Prostate gland (tissue), 2 donors: Measurements from ENCODE around the gene KMO. TPM values are rescaled to one million over a fixed set of nuclear protein-coding genes. Genes with fewer than 3 reads are reported as not detected.
A peak's percentile ranks its signal among the peaks of the same experiment; 100 is the strongest.

Experiments used
- DNase-seq: peaks from one replicate; pipeline ENCODE4 v3.0.0-alpha.2; 2019; ENCODE audit warnings: low spot score
- H3K27ac ChIP-seq, 2 donors: fragments of 200-600 bp; sonication (generic); 2 replicates each; pipeline ENCODE4 v1.5.1; 2017 to 2019
- H3K27me3 ChIP-seq: fragments of 200-600 bp; sonication (generic); replicated peaks from 2 replicates; pipeline ENCODE4 v1.5.1; 2019; ENCODE audit not compliant: insufficient read depth
- H3K36me3 ChIP-seq, 2 donors: fragments of 200-600 bp; sonication (generic); 1 replicate in 1 of 2; 2 replicates in 1 of 2; pipeline versions ENCODE4 v1.5.1 to v1.8.1; 2017 to 2019
- H3K4me1 ChIP-seq: fragments of 200-600 bp; sonication (generic); replicated peaks from 2 replicates; pipeline ENCODE4 v1.5.1; 2019
- H3K4me3 ChIP-seq, 2 donors: fragments of 200-600 bp; sonication (generic); 2 replicates each; pipeline ENCODE4 v1.5.1; 2017 to 2019
- H3K9me3 ChIP-seq: fragments of 200-600 bp; sonication (generic); 2 replicates; pipeline ENCODE4 v1.5.1; 2017
- CTCF ChIP-seq, 4 experiments: fragments of 200-600 bp in 2 of 4; fragments of 450-650 bp in 2 of 4; sonication (generic) in 2 of 4; IDR thresholded peaks; 1 replicate in 3 of 4; 2 replicates in 1 of 4; pipeline ENCODE4 v1.5.1; 2016 to 2019; ENCODE audit warnings: antibody characterized with exemption in 4 of 4, mild to moderate bottlenecking in 2 of 4, moderate library complexity in 2 of 4
- POLR2A ChIP-seq: fragments of 450-650 bp; IDR thresholded peaks from one replicate; pipeline ENCODE4 v1.6.1; 2016; ENCODE audit warnings: antibody characterized with exemption, mild to moderate bottlenecking
- POLR2AphosphoS5 ChIP-seq: sonication (generic); formaldehyde crosslinking; IDR thresholded peaks from one replicate; pipeline ENCODE4 v1.6.1; 2017; ENCODE audit warnings: antibody characterized with exemption
- WGBS: methylation state at CpG from one replicate; pipeline ENCODE4 v1.1.5; 2018; 5-methylcytosine and 5-hydroxymethylcytosine counted together
- intact Hi-C: fragments of 100-400 bp; cut with DNase I; formaldehyde crosslinking; loops from one replicate; pipeline ENCODE4 v1.14.2; 2022
- total RNA-seq, 2 donors: library from RNA; depleted of rRNA; stranded (reverse); fragments of >200 nt; gene quantifications; one replicate each; pipeline ENCODE4 v1.1.0, GENCODE V29; 2016

Gene KMO
- total RNA-seq, 2 donors from 2014 or later = 0.17 to 0.73 TPM

- intact Hi-C loops = no loop called here
- no peaks in the 10 kb centered on the region for H3K27me3 ChIP-seq
- no peaks in the 10 kb centered on the region for H3K4me1 ChIP-seq
- no peak for DNase-seq
- H3K4me3 ChIP-seq = no peak overlapping the region
- H3K36me3 ChIP-seq = no peaks in the 10 kb centered on the region
- no peak overlapping the region for H3K27ac ChIP-seq
- 52% methylated on average over 5 of the region's 5 CpGs for WGBS
- TF ChIP-seq CTCF (IDR thresholded peaks at IDR 0.05) (no peak), POLR2AphosphoS5 (no peak), POLR2A (no peak)
- H3K9me3 ChIP-seq = no peaks in the 10 kb centered on the region
These were observed 74.4 kb downstream of the KMO start for GRCh38 chr1:241606544-241606943.

- Histone ChIP-seq H3K4me1 (no peaks in the 10 kb centered on the region), H3K27me3 (no peaks in the 10 kb centered on the region), H3K9me3 (no peaks in the 10 kb centered on the region), H3K36me3 (no peaks in the 10 kb centered on the region), H3K27ac (no peak overlapping the region), H3K4me3 (no peak overlapping the region)
- no peak for DNase-seq
- TF ChIP-seq POLR2A (no peak), CTCF (IDR thresholded peaks at IDR 0.05) (no peak)
- intact Hi-C loops = no loop called here
These were observed 75.3 kb downstream of the KMO start for GRCh38 chr1:241607497-241607896.

GRCh38 chr1:241608379-241609033, 76.3 kb downstream of the KMO start:
- Histone ChIP-seq H3K4me3 (no peak overlapping the region), H3K4me1 (no peaks in the 10 kb centered on the region), H3K27ac (no peak overlapping the region), H3K27me3 (no peaks in the 10 kb centered on the region), H3K9me3 (no peaks in the 10 kb centered on the region), H3K36me3 (no peaks in the 10 kb centered on the region)
- TF ChIP-seq POLR2A (no peak), POLR2AphosphoS5 (no peak), CTCF (IDR thresholded peaks at IDR 0.05) (no peak)
- intact Hi-C loops = no loop called here
- DNase-seq = no peak
- WGBS = 37% methylated on average over 3 of the region's 3 CpGs

GRCh38 chr1:241610056-241610815, 78.1 kb downstream of the KMO start:
- Histone ChIP-seq H3K36me3 (no peaks in the 10 kb centered on the region), H3K27ac (no peak overlapping the region), H3K27me3 (no peaks in the 10 kb centered on the region), H3K9me3 (no peaks in the 10 kb centered on the region), H3K4me1 (no peaks in the 10 kb centered on the region), H3K4me3 (no peak overlapping the region)
- 32% methylated on average over 8 of the region's 8 CpGs for WGBS
- TF ChIP-seq CTCF (IDR thresholded peaks at IDR 0.05) (no peak), POLR2AphosphoS5 (peak; percentile 65), POLR2A (no peak)
- intact Hi-C loops = loop anchor here (10.0 kb wide), 2 partner anchors 225 to 395 kb away; no protein-coding TSS in a partner anchor
- peak; percentile 57 for DNase-seq

- intact Hi-C loops = loop anchor here (10.0 kb wide), 2 partner anchors 224 to 394 kb away; no protein-coding TSS in a partner anchor
- TF ChIP-seq CTCF (IDR thresholded peaks at IDR 0.05) (peak in 3 of 4 experiments; percentile 59 to 73 (median 66)), POLR2AphosphoS5 (no peak), POLR2A (no peak)
- H3K4me1 ChIP-seq = no peaks in the 10 kb centered on the region
- no peak overlapping the region for H3K4me3 ChIP-seq
- H3K36me3 ChIP-seq = no peaks in the 10 kb centered on the region
- H3K27me3 ChIP-seq = no peaks in the 10 kb centered on the region
- peak; percentile 17 for DNase-seq
- 24% methylated on average over 3 of the region's 3 CpGs for WGBS
- H3K9me3 ChIP-seq = no peaks in the 10 kb centered on the region
- H3K27ac ChIP-seq = no peak overlapping the region
These were observed 78.9 kb downstream of the KMO start for GRCh38 chr1:241611063-241611462.
